Panc1 (cell line): ENCODE data around the gene CD83. TPM values are rescaled to one million over a fixed set of nuclear protein-coding genes. Genes with fewer than 3 reads are reported as not detected.

Experiments
- ATAC-seq: fragments of 200-7000 bp; cut with Tn5 transposase; 2 replicates; pipeline ENCODE4 v1.9.1; 2020; ENCODE audit warnings: mild to moderate bottlenecking, moderate library complexity
- BruUV-seq: library from RNA; stranded (reverse); fragments of 400-500 nt; replicated peaks from 2 replicates; lab custom pipeline; 2021; lab: Mats Ljungman, UMichigan
- CTCF ChIA-PET: fragments of 300-600 bp; sonication (Branson Sonifier 250); formaldehyde crosslinking; loops from one replicate; lab custom pipeline; 2022; ENCODE audit warnings: antibody characterized with exemption; lab: Charles Lee
- POLR2A ChIA-PET: fragments of 300-600 bp; sonication (Branson Sonifier 250); formaldehyde crosslinking; loops from one replicate; lab custom pipeline; 2022; ENCODE audit warnings: antibody characterized with exemption; lab: Charles Lee
- DNase-seq: peaks from one replicate; pipeline ENCODE4 v3.0.0-alpha.2; 2010; ENCODE audit warnings: low read depth, low spot score
- H3K27ac ChIP-seq: 2 replicates; pipeline ENCODE4 v1.5.1; 2011; ENCODE audit warnings: mild to moderate bottlenecking, low read length, inconsistent platforms
- H3K27me3 ChIP-seq: fragments of 200-500 bp; sonication (Bioruptor generic); 2 replicates; pipeline ENCODE4 v1.6.0; 2014; ENCODE audit warnings: low read length, inconsistent platforms; ENCODE audit not compliant: control insufficient read depth, insufficient read depth
- H3K36me3 ChIP-seq: fragments of 200-500 bp; sonication (Bioruptor generic); 2 replicates; pipeline ENCODE4 v1.5.1; 2014; ENCODE audit warnings: inconsistent platforms, mild to moderate bottlenecking, low read length, moderate library complexity; ENCODE audit not compliant: control insufficient read depth, insufficient read depth
- H3K4me1 ChIP-seq: 2 replicates; pipeline ENCODE4 v1.5.1; 2011; ENCODE audit warnings: inconsistent platforms, mild to moderate bottlenecking, low read length, moderate library complexity; ENCODE audit not compliant: control insufficient read depth, insufficient read depth
- H3K4me3 ChIP-seq, 2 experiments: 2 replicates each; pipeline ENCODE4 v1.5.1; 2011 to 2012; ENCODE audit warnings: low read depth in 2 of 2, low read length in 2 of 2, mild to moderate bottlenecking in 2 of 2, inconsistent platforms in 1 of 2, moderate library complexity in 1 of 2
- H3K9me3 ChIP-seq: fragments of 200-500 bp; sonication (Bioruptor generic); 2 replicates; pipeline ENCODE4 v1.5.1; 2014; ENCODE audit warnings: low read depth, mild to moderate bottlenecking, inconsistent platforms, low read length, moderate library complexity; ENCODE audit not compliant: control insufficient read depth, insufficient read depth
- CTCF ChIP-seq: fragments of 450-650 bp; IDR thresholded peaks from 2 replicates; pipeline ENCODE4 v1.5.1; 2017; ENCODE audit warnings: mild to moderate bottlenecking
- POLR2AphosphoS5 ChIP-seq: IDR thresholded peaks from 2 replicates; pipeline ENCODE4 v1.6.1; 2012; ENCODE audit warnings: mild to moderate bottlenecking, low read depth, low read length, moderate library complexity
- REST ChIP-seq, 2 experiments: IDR thresholded peaks; 2 replicates each; pipeline ENCODE4 v1.6.1; 2011 to 2012; ENCODE audit warnings: low read depth in 2 of 2, control low read depth in 1 of 2, low read length in 1 of 2, mild to moderate bottlenecking in 1 of 2, moderate library complexity in 1 of 2; ENCODE audit not compliant: insufficient read depth in 1 of 2
- SIN3A ChIP-seq: IDR thresholded peaks from 2 replicates; pipeline ENCODE4 v1.6.1; 2012; ENCODE audit warnings: low read depth, mild to moderate bottlenecking, low read length, moderate library complexity, borderline replicate concordance; ENCODE audit not compliant: insufficient read depth
- TCF7L2 ChIP-seq: IDR thresholded peaks from 2 replicates; pipeline ENCODE4 v1.6.1; 2011; ENCODE audit warnings: mild to moderate bottlenecking, low read depth, low read length, inconsistent platforms
- in situ Hi-C: cut with HindIII; loops from 2 replicates; pipeline ENCODE4 v1.10.0; 2016; ENCODE audit warnings: low sequenced_read_pairs, low pct_unique_long_range_greater_than_20kb
- intact Hi-C: fragments of 100-400 bp; cut with micrococcal nuclease; formaldehyde crosslinking; loops from one replicate; pipeline ENCODE4 v1.10.0; 2022; ENCODE audit not compliant: unreplicated experiment
- total RNA-seq: library from RNA; stranded (reverse); gene quantifications from one replicate; pipeline ENCODE4 v1.2.1, GENCODE V29; 2021; ENCODE audit not compliant: unreplicated experiment

CD83 gene
- total RNA-seq, 1 experiment from 2014 or later = 5.3 TPM

- BruUV-seq = no TSS peak
- no peaks in the 10 kb centered on the region for H3K36me3 ChIP-seq
- DNase-seq (no peak), ATAC-seq (no peak)
- CTCF ChIA-PET = no interaction called here
- in situ Hi-C loops = no loop called here
- TF ChIP-seq REST (IDR thresholded peaks at IDR 0.05; ENCODE audit: insufficient read depth in 1 of 2, low read depth in 2 of 2, low read length in 1 of 2) = no peak
- intact Hi-C loops = no loop called here
- H3K27ac ChIP-seq = no peak overlapping the region
- H3K4me3 ChIP-seq = no peak overlapping the region
- H3K4me1 ChIP-seq = no peaks in the 10 kb centered on the region
- H3K27me3 ChIP-seq = peaks cover 6% of the 10 kb centered on the region; the same call in 1 of the 2 replicates
- no peaks in the 10 kb centered on the region for H3K9me3 ChIP-seq
- POLR2A ChIA-PET = no interaction called here
These were observed 33.2 kb upstream of the CD83 start for GRCh38 chr6:14084388-14084787.

- no peak for DNase-seq
These were observed 32.3 kb upstream of the CD83 start for GRCh38 chr6:14085176-14085787.

More at GRCh38 chr6:14085176-14085787, 32.3 kb upstream of the CD83 start:
- in situ Hi-C loops = no loop called here
- H3K36me3 ChIP-seq = no peaks in the 10 kb centered on the region
- TF ChIP-seq REST (IDR thresholded peaks at IDR 0.05; ENCODE audit: insufficient read depth in 1 of 2, low read depth in 2 of 2, low read length in 1 of 2) (no peak), POLR2AphosphoS5 (no peak), CTCF (no peak), TCF7L2 (no peak), SIN3A (no peak)
- H3K9me3 ChIP-seq = no peaks in the 10 kb centered on the region
- POLR2A ChIA-PET = no interaction called here
- no peak for ATAC-seq
- CTCF ChIA-PET = no interaction called here
- peaks cover 6% of the 10 kb centered on the region; the same call in 1 of the 2 replicates for H3K27me3 ChIP-seq
- no peak overlapping the region for H3K4me3 ChIP-seq
- no peak overlapping the region for H3K27ac ChIP-seq
- intact Hi-C loops = no loop called here
- no TSS peak for BruUV-seq
- no peaks in the 10 kb centered on the region for H3K4me1 ChIP-seq
